GM06990 (cell line): ENCODE results near the gene NDUFS8.

Source experiments
- DNase-seq: peaks from one replicate; pipeline ENCODE4 v3.0.0-alpha.2; 2011; ENCODE audit not compliant: insufficient read length; ENCODE audit errors: extremely low read depth
- H3K27me3 ChIP-seq: replicated peaks from 2 replicates; pipeline ENCODE4 v1.6.0; 2011; ENCODE audit warnings: low read length; ENCODE audit not compliant: control insufficient read depth, insufficient read depth
- H3K36me3 ChIP-seq: 2 replicates; pipeline ENCODE4 v1.5.1; 2011; ENCODE audit warnings: low read length; ENCODE audit not compliant: control insufficient read depth, insufficient read depth
- H3K4me3 ChIP-seq: replicated peaks from 2 replicates; pipeline ENCODE4 v1.5.1; 2011; ENCODE audit warnings: low read depth, mild to moderate bottlenecking, control low read depth, low read length
- TF ChIP-seq, protein P1 (sequence below): IDR thresholded peaks from 2 replicates; pipeline ENCODE4 v1.5.1; 2011; ENCODE audit warnings: low read length, control low read depth, mild to moderate bottlenecking, inconsistent platforms; ENCODE audit not compliant: insufficient read depth, poor library complexity, severe bottlenecking

NDUFS8 gene

DNA sequence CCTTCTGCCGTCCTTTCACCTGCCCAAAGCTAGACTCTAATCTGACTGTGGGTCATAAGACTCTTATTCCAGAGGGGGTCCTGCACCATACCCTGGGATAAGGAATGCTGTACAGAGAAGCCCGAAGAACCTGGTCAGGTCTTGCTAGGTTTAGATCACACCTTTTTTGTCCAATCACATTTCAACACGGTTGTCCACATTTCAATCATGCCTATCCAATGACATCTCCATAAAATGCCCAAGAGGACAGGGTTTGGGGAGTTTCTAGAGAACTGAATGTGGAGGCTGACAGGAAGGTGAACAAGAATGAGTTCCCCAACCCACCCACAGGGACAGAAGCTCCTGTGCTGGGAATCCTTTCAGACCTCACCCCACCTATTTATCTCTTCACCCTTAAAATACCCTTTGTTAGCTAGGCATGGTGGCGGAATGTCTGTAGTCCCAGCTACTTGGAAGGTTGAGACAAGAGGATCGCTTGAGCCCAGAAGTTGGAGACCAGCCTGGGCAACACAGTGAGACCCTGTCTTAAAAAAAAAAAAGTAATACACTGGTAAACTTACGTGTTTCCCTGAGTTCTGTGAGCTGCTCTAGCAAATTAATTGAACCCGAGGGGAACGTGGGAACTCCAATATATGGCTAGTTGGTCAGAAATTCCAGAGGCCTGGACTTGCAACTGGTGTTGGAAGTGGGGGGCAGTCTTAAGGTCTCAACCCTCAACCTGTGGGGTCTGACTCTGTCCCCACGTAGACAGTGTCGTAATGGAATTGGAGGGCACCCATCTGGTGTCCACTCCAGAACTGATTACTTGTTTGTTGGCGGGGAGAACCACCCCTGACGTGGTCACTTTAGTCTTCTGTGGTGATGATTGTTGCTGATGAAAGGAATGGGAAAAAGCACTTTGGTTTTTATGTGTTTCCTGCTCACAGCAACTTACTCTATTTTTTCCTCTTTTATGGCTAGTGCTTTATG lies 26.1 kb downstream of the NDUFS8 start:
- no peak for DNase-seq
- H3K27me3 ChIP-seq: no peaks in the 10 kb centered on the region
- peaks cover 20% of the 10 kb centered on the region for H3K36me3 ChIP-seq
- no peak overlapping the region for H3K4me3 ChIP-seq
- TF ChIP-seq, protein P1, sequence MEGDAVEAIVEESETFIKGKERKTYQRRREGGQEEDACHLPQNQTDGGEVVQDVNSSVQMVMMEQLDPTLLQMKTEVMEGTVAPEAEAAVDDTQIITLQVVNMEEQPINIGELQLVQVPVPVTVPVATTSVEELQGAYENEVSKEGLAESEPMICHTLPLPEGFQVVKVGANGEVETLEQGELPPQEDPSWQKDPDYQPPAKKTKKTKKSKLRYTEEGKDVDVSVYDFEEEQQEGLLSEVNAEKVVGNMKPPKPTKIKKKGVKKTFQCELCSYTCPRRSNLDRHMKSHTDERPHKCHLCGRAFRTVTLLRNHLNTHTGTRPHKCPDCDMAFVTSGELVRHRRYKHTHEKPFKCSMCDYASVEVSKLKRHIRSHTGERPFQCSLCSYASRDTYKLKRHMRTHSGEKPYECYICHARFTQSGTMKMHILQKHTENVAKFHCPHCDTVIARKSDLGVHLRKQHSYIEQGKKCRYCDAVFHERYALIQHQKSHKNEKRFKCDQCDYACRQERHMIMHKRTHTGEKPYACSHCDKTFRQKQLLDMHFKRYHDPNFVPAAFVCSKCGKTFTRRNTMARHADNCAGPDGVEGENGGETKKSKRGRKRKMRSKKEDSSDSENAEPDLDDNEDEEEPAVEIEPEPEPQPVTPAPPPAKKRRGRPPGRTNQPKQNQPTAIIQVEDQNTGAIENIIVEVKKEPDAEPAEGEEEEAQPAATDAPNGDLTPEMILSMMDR: no peak

DNA sequence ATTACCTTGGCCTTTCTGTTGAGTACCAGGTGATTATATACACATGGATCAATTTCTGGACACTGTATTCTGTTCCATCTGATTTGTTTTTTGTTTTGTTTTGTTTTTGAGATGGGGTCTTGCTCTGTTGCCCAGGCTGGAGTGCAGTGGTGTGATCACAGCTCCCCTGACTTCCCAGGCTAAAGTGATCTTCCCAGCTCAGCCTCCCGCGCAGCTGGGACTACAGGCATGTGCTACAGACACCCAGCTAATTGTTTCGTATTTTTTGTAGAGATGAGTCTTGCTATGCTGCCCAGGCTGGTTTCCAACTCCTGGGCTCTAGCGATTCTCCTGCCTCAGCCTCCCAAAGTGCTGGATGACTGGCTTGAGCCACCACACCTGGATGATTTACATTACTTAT lies 27.3 kb downstream of the NDUFS8 start:
- Histone ChIP-seq H3K4me3 (no peak overlapping the region), H3K27me3 (no peaks in the 10 kb centered on the region), H3K36me3 (peaks cover 16% of the 10 kb centered on the region)
- no peak for DNase-seq
- TF ChIP-seq, protein P1: no peak

DNA sequence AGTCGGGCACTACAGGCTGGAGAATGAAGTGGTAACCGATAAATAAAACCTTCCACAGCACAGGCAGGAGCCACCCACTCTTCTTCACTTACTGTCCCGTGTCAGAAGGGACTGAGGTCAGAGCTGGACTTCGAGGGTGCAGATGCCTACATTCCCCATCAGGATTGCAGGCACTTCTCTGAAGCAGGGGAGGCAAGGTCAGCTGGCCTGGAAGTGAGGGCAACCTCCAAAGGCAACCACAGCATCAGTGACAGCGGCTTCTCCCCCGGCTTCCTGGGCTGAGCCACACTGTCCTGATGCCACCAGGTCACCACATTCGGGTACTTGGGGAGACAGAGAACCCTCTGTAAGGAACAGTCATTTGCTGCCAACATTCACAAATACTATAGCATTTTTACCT lies 31.0 kb downstream of the NDUFS8 start:
- H3K36me3 ChIP-seq: peaks cover 13% of the 10 kb centered on the region

DNA sequence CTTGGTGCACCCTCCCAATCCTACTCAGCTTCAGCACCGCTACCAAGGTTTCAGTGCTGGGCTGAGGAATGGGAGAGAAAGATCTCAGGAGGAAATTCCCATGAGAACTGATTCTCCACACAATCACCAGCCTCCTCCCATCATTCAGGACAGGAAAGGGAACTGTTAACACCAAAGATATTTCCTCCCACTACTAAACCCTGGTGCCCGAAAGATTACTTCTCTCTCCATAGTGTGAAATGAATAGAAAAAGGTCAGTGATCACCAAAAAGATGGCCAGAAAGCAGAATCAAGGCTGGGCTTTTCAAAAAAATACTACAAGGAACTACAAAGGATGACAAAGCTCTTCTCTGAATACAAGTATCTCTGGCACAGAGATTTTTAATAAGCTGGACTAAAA lies 34.4 kb downstream of the NDUFS8 start:
- TF ChIP-seq, protein P1: no peak
- DNase-seq: no peak
- Histone ChIP-seq H3K4me3 (no peak overlapping the region), H3K36me3 (peaks cover 28% of the 10 kb centered on the region), H3K27me3 (no peaks in the 10 kb centered on the region)

More for the DNA sequence above, 31.0 kb downstream of the NDUFS8 start:
- H3K27me3 ChIP-seq: no peaks in the 10 kb centered on the region
- H3K4me3 ChIP-seq: no peak overlapping the region
- TF ChIP-seq, protein P1: no peak
- no peak for DNase-seq

DNA sequence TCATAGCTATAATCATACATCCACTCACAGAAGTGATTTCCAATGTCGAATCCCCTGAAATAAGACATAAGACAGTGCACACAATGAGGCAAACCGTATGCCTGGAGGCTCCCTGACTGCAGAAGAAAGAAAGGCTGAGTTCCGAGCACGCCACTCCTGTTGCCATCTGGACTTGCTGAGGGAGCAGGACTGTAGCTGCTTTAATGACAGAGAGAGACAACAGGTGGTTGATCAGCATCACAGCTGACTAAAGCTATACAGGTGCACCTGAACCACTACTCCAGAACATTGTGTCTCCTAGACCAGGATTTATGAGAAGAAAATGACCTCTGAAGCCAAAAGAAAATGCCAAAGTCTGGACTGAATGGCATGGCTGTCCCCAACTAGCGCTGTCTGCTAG lies 35.4 kb downstream of the NDUFS8 start:
- no peaks in the 10 kb centered on the region for H3K27me3 ChIP-seq
- peaks cover 28% of the 10 kb centered on the region for H3K36me3 ChIP-seq
- no peak overlapping the region for H3K4me3 ChIP-seq
- TF ChIP-seq, protein P1: no peak
- DNase-seq: no peak
